Measurements from ENCODE around the gene ZFYVE28.

ZFYVE28 gene

GRCh38 chr4:2300431-2301224 is 117.8 kb downstream of the ZFYVE28 start:
- no peak for DNase-seq

GRCh38 chr4:2299794-2300193 is 118.7 kb downstream of the ZFYVE28 start:
- DNase-seq, result no peak

- no peak for DNase-seq
Measured at GRCh38 chr4:2298532-2298991, 119.9 kb downstream of the ZFYVE28 start.

GRCh38 chr4:2297606-2298531 is 120.6 kb downstream of the ZFYVE28 start:
- no peak for DNase-seq

- DNase-seq, result no peak
Measured at GRCh38 chr4:2296631-2297601, 121.5 kb downstream of the ZFYVE28 start.

- DNase-seq, result no peak
Measured at GRCh38 chr4:2295900-2296442, 122.5 kb downstream of the ZFYVE28 start.

- DNase-seq, result no peak
Measured at GRCh38 chr4:2295500-2295899, 122.9 kb downstream of the ZFYVE28 start.

GRCh38 chr4:2292646-2293108 is 125.8 kb downstream of the ZFYVE28 start:
- no peak for DNase-seq

GRCh38 chr4:2291705-2292645 is 126.5 kb downstream of the ZFYVE28 start:
- no peak for DNase-seq

GRCh38 chr4:2290974-2291704 is 127.3 kb downstream of the ZFYVE28 start:
- no peak for DNase-seq

GRCh38 chr4:2290488-2290887 is 128.0 kb downstream of the ZFYVE28 start:
- DNase-seq, result no peak

GRCh38 chr4:2289955-2290333 is 128.5 kb downstream of the ZFYVE28 start:
- DNase-seq, result no peak

GRCh38 chr4:2289311-2289954 is 129.0 kb downstream of the ZFYVE28 start:
- DNase-seq, result no peak

GRCh38 chr4:2288051-2288541 is 130.3 kb downstream of the ZFYVE28 start:
- no peak for DNase-seq

- DNase-seq, result no peak
Measured at GRCh38 chr4:2287594-2287915, 130.9 kb downstream of the ZFYVE28 start.

GRCh38 chr4:2286904-2287593 is 131.4 kb downstream of the ZFYVE28 start:
- no peak for DNase-seq

- no peak for DNase-seq
Measured at GRCh38 chr4:2285613-2286381, 132.6 kb downstream of the ZFYVE28 start.

GRCh38 chr4:2284934-2285612 is 133.4 kb downstream of the ZFYVE28 start:
- no peak for DNase-seq

Measured in NCI-H2081 treated with DMSO at 0.1 percent for 48 hours (cell line).